HG03565 (cell line): Measurements from ENCODE around the gene GAB2.
"Not testable (repeated sequence)": the region's sequence is repeated elsewhere in the genome, so short reads cannot be mapped to it uniquely, and the experiment has no call there.

ENCODE experiments used
- ATAC-seq: cut with Tn5 transposase; IDR thresholded peaks from one replicate; pipeline ENCODE4 v1.9.1; 2021; ENCODE audit warnings: mild to moderate bottlenecking, moderate library complexity; ENCODE audit not compliant: unreplicated experiment

Gene GAB2

GRCh38 chr11:78371221-78371891 lies 46.3 kb downstream of the GAB2 start:
- no peak for ATAC-seq

- ATAC-seq = no peak
Measured at GRCh38 chr11:78370406-78371172, 47.0 kb downstream of the GAB2 start.

- no peak for ATAC-seq
Measured at GRCh38 chr11:78365381-78365792, 52.2 kb downstream of the GAB2 start.

GRCh38 chr11:78364128-78364751 lies 53.4 kb downstream of the GAB2 start:
- ATAC-seq = no peak

- no peak for ATAC-seq
Measured at GRCh38 chr11:78363024-78363619, 54.5 kb downstream of the GAB2 start.

GRCh38 chr11:78361228-78361627 lies 56.4 kb downstream of the GAB2 start:
- no peak for ATAC-seq

- ATAC-seq = no peak
Measured at GRCh38 chr11:78359921-78360320, 57.7 kb downstream of the GAB2 start.

GRCh38 chr11:78357924-78358323 lies 59.7 kb downstream of the GAB2 start:
- not testable (repeated sequence) for ATAC-seq

- not testable (repeated sequence) for ATAC-seq
Measured at GRCh38 chr11:78357425-78357824, 60.2 kb downstream of the GAB2 start.

GRCh38 chr11:78355742-78356141 lies 61.9 kb downstream of the GAB2 start:
- not testable (repeated sequence) for ATAC-seq

GRCh38 chr11:78355309-78355705 lies 62.3 kb downstream of the GAB2 start:
- no peak for ATAC-seq

- no peak for ATAC-seq
Measured at GRCh38 chr11:78354408-78355308, 63.0 kb downstream of the GAB2 start.

GRCh38 chr11:78351979-78352841 lies 65.4 kb downstream of the GAB2 start:
- ATAC-seq = no peak

- no peak for ATAC-seq
Measured at GRCh38 chr11:78351193-78351592, 66.4 kb downstream of the GAB2 start.

GRCh38 chr11:78350646-78351165 lies 66.9 kb downstream of the GAB2 start:
- ATAC-seq = no peak

- ATAC-seq = no peak
Measured at GRCh38 chr11:78350091-78350645, 67.5 kb downstream of the GAB2 start.

- no peak for ATAC-seq
Measured at GRCh38 chr11:78349624-78350023, 68.0 kb downstream of the GAB2 start.

- no peak for ATAC-seq
Measured at GRCh38 chr11:78349114-78349513, 68.5 kb downstream of the GAB2 start.

GRCh38 chr11:78347956-78348355 lies 69.7 kb downstream of the GAB2 start:
- no peak for ATAC-seq
